GM19452 (cell line): Measurements from ENCODE around the gene TOGARAM2.

Experiments used
- ATAC-seq: cut with Tn5 transposase; IDR thresholded peaks from one replicate; pipeline ENCODE4 v1.9.1; 2021; ENCODE audit not compliant: unreplicated experiment

TOGARAM2 gene

GRCh38 chr2:29016504-29016903 lies 35.4 kb downstream of the TOGARAM2 start:
- ATAC-seq: no peak

- no peak for ATAC-seq
Observed at GRCh38 chr2:29017716-29018435, 36.8 kb downstream of the TOGARAM2 start.

- no peak for ATAC-seq
Observed at GRCh38 chr2:29021886-29022285, 40.8 kb downstream of the TOGARAM2 start.

GRCh38 chr2:29022679-29023078 lies 41.6 kb downstream of the TOGARAM2 start:
- ATAC-seq: no peak

GRCh38 chr2:29023188-29023587 lies 42.1 kb downstream of the TOGARAM2 start:
- no peak for ATAC-seq

- no peak for ATAC-seq
Observed at GRCh38 chr2:29024882-29025430, 43.9 kb downstream of the TOGARAM2 start.

GRCh38 chr2:29025711-29026110 lies 44.6 kb downstream of the TOGARAM2 start:
- ATAC-seq: no peak

- ATAC-seq: no peak
Observed at GRCh38 chr2:29031046-29031445, 49.9 kb downstream of the TOGARAM2 start.

GRCh38 chr2:29032189-29032588 lies 51.1 kb downstream of the TOGARAM2 start:
- ATAC-seq: no peak

- ATAC-seq: no peak
Observed at GRCh38 chr2:29033172-29033571, 52.1 kb downstream of the TOGARAM2 start.

- no peak for ATAC-seq
Observed at GRCh38 chr2:29033656-29034055, 52.6 kb downstream of the TOGARAM2 start.

GRCh38 chr2:29035016-29035745 lies 54.1 kb downstream of the TOGARAM2 start:
- no peak for ATAC-seq

GRCh38 chr2:29039718-29040480 lies 58.8 kb downstream of the TOGARAM2 start:
- no peak for ATAC-seq

GRCh38 chr2:29040552-29040951 lies 59.5 kb downstream of the TOGARAM2 start:
- no peak for ATAC-seq

GRCh38 chr2:29041161-29041660 lies 60.1 kb downstream of the TOGARAM2 start:
- ATAC-seq: no peak

- ATAC-seq: no peak
Observed at GRCh38 chr2:29042561-29043075, 61.5 kb downstream of the TOGARAM2 start.

- ATAC-seq: no peak
Observed at GRCh38 chr2:29044459-29044858, 63.4 kb downstream of the TOGARAM2 start.

- ATAC-seq: no peak
Observed at GRCh38 chr2:29046321-29046720, 65.2 kb downstream of the TOGARAM2 start.

- ATAC-seq: no peak
Observed at GRCh38 chr2:29047083-29047845, 66.2 kb downstream of the TOGARAM2 start.

- ATAC-seq: no peak
Observed at GRCh38 chr2:29050591-29050990, 69.5 kb downstream of the TOGARAM2 start.
